ENCODE measurements around the gene PHLPP1.

Gene PHLPP1

GRCh38 chr18:62744076-62744968, 29.0 kb downstream of the PHLPP1 start:
- DNase-seq, result no peak

- no peak for DNase-seq
Observed at GRCh38 chr18:62745089-62745751, 29.9 kb downstream of the PHLPP1 start.

DNA sequence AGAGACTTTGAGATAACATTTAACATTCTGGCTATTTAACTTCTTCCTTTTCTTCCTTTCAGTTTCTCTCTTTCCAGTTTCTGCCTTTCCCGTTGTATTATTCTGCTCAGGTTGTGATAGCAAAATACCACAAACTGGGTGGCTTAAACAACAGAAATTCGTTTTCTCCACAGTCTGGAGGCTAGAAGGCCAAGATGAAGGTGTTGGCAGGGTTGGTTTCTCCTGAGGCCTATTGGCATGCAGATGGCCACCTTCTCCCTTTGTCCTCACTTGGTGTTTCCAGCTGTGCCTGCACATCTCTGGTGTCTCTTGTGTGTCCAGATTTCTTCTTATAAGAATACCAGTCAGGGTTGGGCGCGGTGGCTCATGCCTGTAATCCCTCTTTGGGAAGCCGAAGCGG, 34.0 kb downstream of the PHLPP1 start:
- no peak for DNase-seq

GRCh38 chr18:62751341-62751821, 36.0 kb downstream of the PHLPP1 start:
- DNase-seq, result no peak

GRCh38 chr18:62751977-62752376, 36.6 kb downstream of the PHLPP1 start:
- no peak for DNase-seq

GRCh38 chr18:62754026-62754425, 38.7 kb downstream of the PHLPP1 start:
- no peak for DNase-seq

DNA sequence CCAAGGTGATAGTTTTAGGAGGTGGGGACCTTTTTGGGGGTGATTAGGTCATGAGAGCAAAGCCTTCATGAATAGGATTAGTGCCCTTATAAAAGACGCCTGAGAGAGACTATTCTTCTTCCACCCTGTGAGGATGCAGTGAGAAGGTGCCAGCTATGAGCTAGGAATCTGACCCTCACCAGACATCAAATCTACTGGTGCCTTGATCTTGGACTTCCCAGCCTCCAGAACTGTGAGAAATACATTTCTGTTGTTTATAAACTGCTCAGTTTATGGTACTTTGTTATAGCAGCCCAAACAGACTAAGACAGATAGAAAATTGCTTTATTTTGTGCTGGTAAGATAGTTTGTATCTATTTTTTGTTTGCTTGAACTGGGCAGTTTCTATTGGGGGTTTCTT, 40.1 kb downstream of the PHLPP1 start:
- no peak for DNase-seq

GRCh38 chr18:62755946-62756345, 40.6 kb downstream of the PHLPP1 start:
- no peak for DNase-seq

- DNase-seq, result no peak
Observed at GRCh38 chr18:62757399-62758010, 42.2 kb downstream of the PHLPP1 start.

DNA sequence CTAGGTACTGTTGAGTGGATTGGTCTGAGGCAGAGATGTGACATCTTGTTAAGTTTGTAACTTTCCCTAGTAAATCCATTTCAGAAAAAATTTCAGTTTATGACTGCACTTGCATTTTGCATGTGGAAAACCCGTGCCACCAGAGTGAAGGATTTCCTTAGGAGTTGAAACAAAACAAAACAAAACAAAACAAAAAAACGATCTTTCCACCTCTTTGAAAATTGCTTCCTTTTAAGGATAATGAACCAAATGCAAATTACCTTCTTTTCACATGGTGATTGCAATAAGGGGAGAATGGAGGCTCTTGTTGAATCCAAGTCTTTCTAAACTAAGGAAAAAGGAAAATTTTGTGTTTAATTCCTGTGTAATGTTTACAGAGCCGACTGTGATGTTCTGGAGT, 43.2 kb downstream of the PHLPP1 start:
- no peak for DNase-seq

DNA sequence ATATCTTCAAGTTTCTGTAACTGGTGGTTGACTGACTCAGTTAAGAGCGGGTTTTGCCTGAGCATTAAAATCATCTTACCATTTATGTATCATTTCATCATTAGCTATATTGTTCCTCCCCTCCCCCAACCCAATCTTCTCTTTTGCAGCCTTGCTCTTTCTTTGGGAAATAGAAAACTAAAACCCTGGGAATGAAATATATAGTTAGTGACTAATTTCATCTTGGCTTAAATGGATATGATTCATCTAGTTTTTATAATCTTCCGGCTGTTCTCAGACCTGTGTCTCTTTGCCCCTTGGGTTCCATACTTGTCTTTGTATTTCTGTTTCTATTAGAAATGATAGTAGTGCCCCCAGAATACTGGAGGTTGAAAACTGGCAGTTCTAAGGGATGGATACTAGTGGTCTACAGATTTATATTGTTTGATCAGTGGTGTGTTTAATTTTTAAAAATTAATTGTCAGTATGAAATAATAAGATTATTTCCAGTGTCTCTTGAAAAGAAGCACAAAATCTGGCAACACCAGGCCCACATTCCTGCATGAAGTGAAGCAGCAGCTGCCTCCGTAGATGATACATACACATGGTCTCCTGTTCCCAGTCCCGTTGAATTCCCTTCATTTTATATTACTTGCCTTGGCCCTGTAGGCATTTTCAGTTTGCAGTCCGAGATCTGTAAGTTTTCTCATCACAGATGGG, 44.5 kb downstream of the PHLPP1 start:
- DNase-seq, result no peak

DNA sequence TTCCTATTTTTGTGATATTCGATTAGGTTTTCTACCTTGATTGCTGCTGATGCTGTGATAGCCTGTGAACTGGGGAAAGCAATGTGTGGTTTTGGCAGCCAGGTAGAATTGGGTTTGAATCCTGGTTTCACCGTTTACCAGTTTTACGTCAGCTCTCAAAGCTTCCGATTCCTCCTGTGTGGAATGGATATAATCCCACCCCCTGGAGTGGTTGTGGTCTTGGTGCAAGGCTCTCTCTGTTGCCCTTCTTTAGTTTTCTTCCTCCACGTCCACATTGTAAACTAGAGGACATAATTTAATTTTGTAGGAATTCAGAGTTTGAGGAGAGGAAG, 45.0 kb downstream of the PHLPP1 start:
- DNase-seq, result no peak

DNA sequence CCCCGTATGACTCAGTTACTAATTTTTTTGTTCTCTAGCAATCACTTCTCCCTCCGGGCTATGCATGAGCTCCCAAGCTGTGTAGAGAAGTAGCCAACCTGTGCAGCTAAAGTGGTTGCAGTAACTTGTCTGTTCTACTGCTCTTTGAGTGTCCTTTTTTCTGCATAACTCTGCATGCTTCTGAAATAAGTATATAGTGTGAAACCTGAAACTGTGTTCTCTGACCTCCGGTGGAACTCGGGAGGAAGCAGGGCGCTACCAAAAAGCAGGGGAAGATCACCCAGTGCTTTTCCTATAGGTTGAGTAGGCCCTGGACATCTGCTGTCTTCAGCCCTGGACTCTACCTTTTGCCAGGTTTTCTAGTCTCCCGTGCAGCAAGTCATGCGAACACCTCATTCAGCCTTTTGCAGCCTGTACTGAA, 47.8 kb downstream of the PHLPP1 start:
- DNase-seq, result no peak

- DNase-seq, result no peak
Observed at GRCh38 chr18:62766266-62766665, 50.9 kb downstream of the PHLPP1 start.

DNA sequence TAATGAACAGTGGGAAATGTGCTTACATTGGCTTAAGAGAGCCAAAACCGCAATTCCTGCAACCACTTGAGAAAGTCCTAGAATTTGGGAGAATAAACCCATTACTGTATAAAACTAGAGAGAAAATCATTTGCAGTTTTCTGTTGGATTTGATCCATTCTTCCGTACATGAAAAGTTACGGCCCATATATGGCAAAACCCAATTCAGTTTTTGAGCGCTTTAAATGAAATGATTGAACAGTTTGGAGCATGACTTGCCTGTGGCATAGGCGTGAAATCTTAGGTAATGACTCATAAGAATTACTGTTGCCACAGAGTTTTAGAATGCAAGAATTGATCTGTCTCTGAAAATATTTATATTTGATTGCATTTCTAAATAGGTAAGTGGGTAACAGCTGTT, 52.0 kb downstream of the PHLPP1 start:
- DNase-seq, result no peak

- DNase-seq, result no peak
Observed at GRCh38 chr18:62767836-62768557, 52.7 kb downstream of the PHLPP1 start.

DNA sequence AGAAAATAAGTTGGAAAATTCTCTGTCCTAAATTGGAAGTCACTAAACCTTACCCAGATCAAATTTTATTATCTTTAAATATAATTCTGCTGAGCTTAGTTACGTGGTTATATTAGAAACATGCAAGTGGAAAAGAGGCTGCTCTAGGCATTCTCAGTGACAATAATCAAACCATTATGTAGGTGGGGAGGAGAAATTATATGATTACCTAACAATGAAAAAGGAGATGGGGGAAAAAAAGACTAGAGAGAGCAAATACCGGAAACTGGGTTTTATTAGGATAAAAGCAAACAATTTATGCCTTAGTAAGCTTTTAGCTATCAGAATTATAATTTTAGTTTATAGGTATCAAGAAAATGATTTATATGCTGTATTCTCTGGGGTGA, 53.2 kb downstream of the PHLPP1 start:
- DNase-seq, result no peak

DNA sequence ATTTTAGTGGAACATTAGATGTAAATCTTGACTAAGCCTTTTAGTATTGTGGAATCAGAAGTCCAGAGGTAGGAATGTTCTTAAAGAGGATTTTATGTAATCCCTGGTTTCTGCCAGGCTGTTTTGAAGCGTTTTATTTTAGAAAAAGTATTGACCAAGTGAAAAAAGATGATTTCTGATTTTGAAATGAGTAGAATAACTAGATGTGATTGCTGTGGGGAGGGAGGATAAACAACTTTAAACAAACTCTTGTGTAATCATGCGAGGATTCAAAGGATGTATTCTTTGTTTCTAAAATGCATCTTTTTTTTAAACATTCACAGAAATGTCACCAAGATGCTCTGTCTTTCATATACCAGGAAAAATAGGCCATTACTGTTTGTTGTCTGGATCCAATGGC, 53.9 kb downstream of the PHLPP1 start:
- no peak for DNase-seq

- no peak for DNase-seq
Observed at GRCh38 chr18:62771494-62772270, 56.3 kb downstream of the PHLPP1 start.

GRCh38 chr18:62772860-62773584, 57.7 kb downstream of the PHLPP1 start:
- DNase-seq, result no peak

- no peak for DNase-seq
Observed at GRCh38 chr18:62773691-62774090, 58.4 kb downstream of the PHLPP1 start.

All from NCI-H187 (cell line).